ENCODE data around the gene C16orf74. TPM values are rescaled to one million over a fixed set of nuclear protein-coding genes. Genes with fewer than 3 reads are reported as not detected.

The C16orf74 gene
- total RNA-seq, 4 donors from 2014 or later, result 0.27 to 7.0 TPM; not detected in 2

- H3K36me3 ChIP-seq, result no peaks in the 10 kb centered on the region
- in situ Hi-C loops (cut with MboI; ENCODE audit: low pct_ligation_motif_present in 1 of 4, low pct_unique_long_range_greater_than_20kb in 1 of 4, low sequenced_read_pairs in 3 of 4), result loop anchor here in 2 of 4 donors (25.0 kb wide), 2 partner anchors 304 to 429 kb away; no protein-coding TSS in a partner anchor
- TF ChIP-seq CTCF (IDR thresholded peaks at IDR 0.05), result no peak
- TF ChIP-seq EP300 (IDR thresholded peaks at IDR 0.05; ENCODE audit: low read depth), result no peak
- no peak for TF ChIP-seq POLR2A (IDR thresholded peaks at IDR 0.05)
- TF ChIP-seq POLR2AphosphoS5 (IDR thresholded peaks at IDR 0.05), result no peak
- H3K9me3 ChIP-seq, result no peaks in the 10 kb centered on the region
- H3K27me3 ChIP-seq, result no peaks in the 10 kb centered on the region
- WGBS, 2 donors (ENCODE audit: low coverage in 1 of 2), result 14 to 58% methylated on average over 1 to 3 of the region's 3 CpGs
- intact Hi-C loops (cut with DNase I; ENCODE audit: low total_unique reads), result loop anchor here (10.0 kb wide), 3 partner anchors 322 to 602 kb away; partner anchors contain the start of gene CIBAR2
- H3K4me1 ChIP-seq, result peaks cover 0 to 19% (median 3%) of the 10 kb centered on the region in 4 donors
- H3K27ac ChIP-seq, result no peak overlapping the region
- H3K4me3 ChIP-seq, result no peak overlapping the region
- DNase-seq, result no peak
Measured at GRCh38 chr16:85716680-85717038, 34.2 kb downstream of the C16orf74 start.

GRCh38 chr16:85716022-85716679 is 34.7 kb downstream of the C16orf74 start:
- in situ Hi-C loops (cut with MboI; ENCODE audit: low pct_ligation_motif_present in 1 of 4, low pct_unique_long_range_greater_than_20kb in 1 of 4, low sequenced_read_pairs in 3 of 4), result loop anchor here in 2 of 4 donors (25.0 kb wide), 2 partner anchors 304 to 429 kb away; no protein-coding TSS in a partner anchor

GRCh38 chr16:85715169-85716021 is 35.5 kb downstream of the C16orf74 start:
- no peak for DNase-seq
- Histone ChIP-seq H3K4me3 (no peak overlapping the region), H3K27me3 (no peaks in the 10 kb centered on the region), H3K9me3 (no peaks in the 10 kb centered on the region), H3K27ac (no peak overlapping the region), H3K36me3 (no peaks in the 10 kb centered on the region), H3K4me1 (peaks cover 0 to 19% (median 3%) of the 10 kb centered on the region in 4 donors)
- 68 to 69% methylated on average over 5 to 22 of the region's 22 CpGs for WGBS, 2 donors (ENCODE audit: low coverage in 1 of 2)
- TF ChIP-seq POLR2AphosphoS5 (IDR thresholded peaks at IDR 0.05) (no peak), POLR2A (IDR thresholded peaks at IDR 0.05) (no peak), CTCF (IDR thresholded peaks at IDR 0.05) (no peak), EP300 (IDR thresholded peaks at IDR 0.05; ENCODE audit: low read depth) (no peak)
- intact Hi-C loops (cut with DNase I; ENCODE audit: low total_unique reads) (loop anchor here (10.0 kb wide), 3 partner anchors 321 to 601 kb away; partner anchors contain the start of gene CIBAR2), in situ Hi-C loops (cut with MboI; ENCODE audit: low pct_ligation_motif_present in 1 of 4, low pct_unique_long_range_greater_than_20kb in 1 of 4, low sequenced_read_pairs in 3 of 4) (loop anchor here in 2 of 4 donors (25.0 kb wide), 2 partner anchors 303 to 428 kb away; no protein-coding TSS in a partner anchor)

More at GRCh38 chr16:85716022-85716679, 34.7 kb downstream of the C16orf74 start:
- WGBS, 2 donors (ENCODE audit: low coverage in 1 of 2), result 60% methylated on average over 6 to 9 of the region's 9 CpGs
- TF ChIP-seq POLR2A (IDR thresholded peaks at IDR 0.05) (no peak), EP300 (IDR thresholded peaks at IDR 0.05; ENCODE audit: low read depth) (no peak), POLR2AphosphoS5 (IDR thresholded peaks at IDR 0.05) (no peak), CTCF (IDR thresholded peaks at IDR 0.05) (no peak)
- no peak overlapping the region for H3K27ac ChIP-seq
- no peaks in the 10 kb centered on the region for H3K36me3 ChIP-seq
- no peak for DNase-seq
- H3K4me3 ChIP-seq, result no peak overlapping the region
- intact Hi-C loops (cut with DNase I; ENCODE audit: low total_unique reads), result loop anchor here (10.0 kb wide), 3 partner anchors 321 to 601 kb away; partner anchors contain the start of gene CIBAR2
- no peaks in the 10 kb centered on the region for H3K27me3 ChIP-seq
- peaks cover 0 to 19% (median 3%) of the 10 kb centered on the region in 4 donors for H3K4me1 ChIP-seq
- H3K9me3 ChIP-seq, result no peaks in the 10 kb centered on the region

GRCh38 chr16:85712801-85713200 is 38.1 kb downstream of the C16orf74 start:
- Histone ChIP-seq H3K9me3 (no peaks in the 10 kb centered on the region), H3K4me3 (no peak overlapping the region), H3K27me3 (no peaks in the 10 kb centered on the region), H3K36me3 (no peaks in the 10 kb centered on the region), H3K27ac (no peak overlapping the region), H3K4me1 (peaks cover 0 to 8% (median 0%) of the 10 kb centered on the region in 4 donors)
- intact Hi-C loops (cut with DNase I; ENCODE audit: low total_unique reads), result loop anchor here (5.0 to 10.0 kb wide), 4 partner anchors 318 to 1650 kb away; partner anchors contain the start of gene CIBAR2
- in situ Hi-C loops (cut with MboI; ENCODE audit: low pct_ligation_motif_present in 1 of 4, low pct_unique_long_range_greater_than_20kb in 1 of 4, low sequenced_read_pairs in 3 of 4), result loop anchor here in 2 of 4 donors (25.0 kb wide), 2 partner anchors 300 to 426 kb away; no protein-coding TSS in a partner anchor
- DNase-seq, result no peak
- 47% methylated on average over 4 of the region's 9 CpGs; no CpG with 5 or more reads in 1 of the 2 donors for WGBS, 2 donors (ENCODE audit: low coverage in 1 of 2)
- no peak for TF ChIP-seq CTCF (IDR thresholded peaks at IDR 0.05)
- no peak for TF ChIP-seq POLR2A (IDR thresholded peaks at IDR 0.05)
- no peak for TF ChIP-seq EP300 (IDR thresholded peaks at IDR 0.05; ENCODE audit: low read depth)
- TF ChIP-seq POLR2AphosphoS5 (IDR thresholded peaks at IDR 0.05), result no peak

Measured in transverse colon (tissue), 4 donors.